ENCODE results near the gene MMAB.

MMAB gene

GRCh38 chr12:109611223-109611622 lies 37.9 kb upstream of the MMAB start:
- Histone ChIP-seq H3K27me3 (replicated peaks) (peaks cover 18% of the 10 kb centered on the region), H3K36me3 (replicated peaks) (no peaks in the 10 kb centered on the region), H3K27ac (no peak overlapping the region), H3K4me3 (ENCODE audit: low read depth, low read length) (no peak overlapping the region)
- no peak for DNase-seq
- TF ChIP-seq CTCF (IDR thresholded peaks at IDR 0.05; ENCODE audit: low read depth, low read length, missing control alignments) = no peak
- in situ Hi-C loops (cut with HindIII; ENCODE audit: low pct_ligation_motif_present, low sequenced_read_pairs) = no loop called here

GRCh38 chr12:109610523-109610922 lies 37.2 kb upstream of the MMAB start:
- Histone ChIP-seq H3K27me3 (replicated peaks) (peaks cover 13% of the 10 kb centered on the region), H3K4me3 (ENCODE audit: low read depth, low read length) (no peak overlapping the region), H3K27ac (no peak overlapping the region), H3K36me3 (replicated peaks) (no peaks in the 10 kb centered on the region)
- no peak for TF ChIP-seq CTCF (IDR thresholded peaks at IDR 0.05; ENCODE audit: low read depth, low read length, missing control alignments)
- no peak for DNase-seq
- in situ Hi-C loops (cut with HindIII; ENCODE audit: low pct_ligation_motif_present, low sequenced_read_pairs) = no loop called here

GRCh38 chr12:109609342-109609741 lies 36.0 kb upstream of the MMAB start:
- Histone ChIP-seq H3K27ac (no peak overlapping the region), H3K4me3 (ENCODE audit: low read depth, low read length) (no peak overlapping the region), H3K27me3 (replicated peaks) (peaks cover 9% of the 10 kb centered on the region), H3K36me3 (replicated peaks) (no peaks in the 10 kb centered on the region)
- in situ Hi-C loops (cut with HindIII; ENCODE audit: low pct_ligation_motif_present, low sequenced_read_pairs) = no loop called here
- DNase-seq = no peak
- TF ChIP-seq CTCF (IDR thresholded peaks at IDR 0.05; ENCODE audit: low read depth, low read length, missing control alignments) = no peak

GRCh38 chr12:109608793-109609192 lies 35.5 kb upstream of the MMAB start:
- in situ Hi-C loops (cut with HindIII; ENCODE audit: low pct_ligation_motif_present, low sequenced_read_pairs) = no loop called here
- H3K4me3 ChIP-seq (ENCODE audit: low read depth, low read length) = no peak overlapping the region
- no peak for DNase-seq
- TF ChIP-seq CTCF (IDR thresholded peaks at IDR 0.05; ENCODE audit: low read depth, low read length, missing control alignments) = no peak
- peaks cover 9% of the 10 kb centered on the region for H3K27me3 ChIP-seq (replicated peaks)
- no peaks in the 10 kb centered on the region for H3K36me3 ChIP-seq (replicated peaks)
- H3K27ac ChIP-seq = no peak overlapping the region

GRCh38 chr12:109608270-109608669 lies 35.0 kb upstream of the MMAB start:
- no peak overlapping the region for H3K27ac ChIP-seq
- no peaks in the 10 kb centered on the region for H3K36me3 ChIP-seq (replicated peaks)
- TF ChIP-seq CTCF (IDR thresholded peaks at IDR 0.05; ENCODE audit: low read depth, low read length, missing control alignments) = no peak
- H3K4me3 ChIP-seq (ENCODE audit: low read depth, low read length) = no peak overlapping the region
- H3K27me3 ChIP-seq (replicated peaks) = peaks cover 9% of the 10 kb centered on the region
- in situ Hi-C loops (cut with HindIII; ENCODE audit: low pct_ligation_motif_present, low sequenced_read_pairs) = no loop called here
- no peak for DNase-seq

- in situ Hi-C loops (cut with HindIII; ENCODE audit: low pct_ligation_motif_present, low sequenced_read_pairs) = no loop called here
- Histone ChIP-seq H3K27ac (no peak overlapping the region), H3K27me3 (replicated peaks) (peaks cover 9% of the 10 kb centered on the region), H3K4me3 (ENCODE audit: low read depth, low read length) (no peak overlapping the region), H3K36me3 (replicated peaks) (no peaks in the 10 kb centered on the region)
- no peak for TF ChIP-seq CTCF (IDR thresholded peaks at IDR 0.05; ENCODE audit: low read depth, low read length, missing control alignments)
- DNase-seq = no peak
Measured at GRCh38 chr12:109607618-109608017, 34.3 kb upstream of the MMAB start.

Measured in brain microvascular endothelial cell (primary cell).